ENCODE measurements around the gene FSTL4. TPM values are rescaled to one million over a fixed set of nuclear protein-coding genes. Genes with fewer than 3 reads are reported as not detected.
"Not testable (repeated sequence)": the region's sequence is repeated elsewhere in the genome, so short reads cannot be mapped to it uniquely, and the experiment has no call there.

Gene FSTL4
- total RNA-seq, 1 experiment from 2014 or later: 0.12 TPM

DNA sequence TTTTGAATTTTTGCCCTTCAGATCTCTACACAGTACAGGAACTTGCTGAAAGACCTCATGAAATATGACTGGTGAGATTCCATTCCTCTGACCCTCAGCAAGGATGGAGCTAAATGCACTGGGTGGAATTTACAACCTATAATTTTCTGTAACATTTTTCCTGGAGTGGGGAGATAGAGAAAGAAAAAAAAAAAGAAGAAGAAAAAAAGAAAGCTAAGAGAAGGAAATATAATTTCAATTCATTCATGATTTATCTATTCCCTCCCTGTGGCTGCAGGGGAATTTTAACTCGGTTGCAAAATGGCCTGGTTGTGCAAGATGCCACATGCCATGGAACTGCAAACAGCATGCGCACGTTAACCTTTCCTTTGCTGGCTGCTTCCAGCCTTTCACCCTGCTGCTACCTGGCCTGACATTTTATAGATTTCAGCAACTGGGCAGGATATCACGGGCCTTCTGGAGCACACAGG is 155.4 kb downstream of the FSTL4 start:
- DNase-seq (ENCODE audit: low read depth): no peak

DNA sequence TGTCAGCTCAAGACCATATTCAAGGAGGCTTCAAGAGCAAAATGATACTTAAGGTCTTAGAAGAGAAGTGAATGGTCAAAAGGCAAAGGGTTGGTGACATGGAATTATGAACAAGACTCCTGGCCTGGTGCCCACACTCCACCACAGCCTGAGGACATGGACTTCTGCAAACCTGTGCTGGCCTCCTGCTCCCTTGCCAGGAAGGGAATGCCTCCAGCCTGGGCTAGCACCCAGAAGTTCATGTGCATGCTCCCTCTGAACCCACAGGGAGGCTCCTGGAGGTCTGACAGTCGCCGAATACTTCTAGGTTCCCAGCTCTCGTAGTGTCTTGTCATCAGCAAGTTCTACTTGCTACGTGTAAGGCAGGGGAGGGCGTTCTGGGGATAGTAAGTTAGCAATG is 156.7 kb downstream of the FSTL4 start:
- DNase-seq (ENCODE audit: low read depth): no peak

DNA sequence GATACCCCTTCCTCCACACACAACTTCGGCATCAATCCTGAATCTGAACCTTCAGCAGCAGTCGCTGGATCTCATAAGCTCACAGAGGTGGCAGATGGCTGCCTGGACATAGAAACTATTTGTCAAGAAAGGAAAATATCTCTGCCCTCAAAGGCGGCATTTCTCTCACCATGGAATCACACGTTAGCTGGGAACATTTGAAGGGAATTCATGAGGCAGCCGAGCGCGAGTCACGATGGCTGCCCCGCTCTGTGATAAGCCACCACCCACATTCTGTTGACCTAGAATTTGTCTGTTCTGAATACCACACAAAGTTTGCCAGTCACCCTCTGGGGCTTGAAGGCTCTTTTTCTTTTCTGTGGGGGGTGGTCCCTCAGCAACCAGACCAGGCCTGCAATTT is 157.9 kb downstream of the FSTL4 start:
- no peak for DNase-seq (ENCODE audit: low read depth)

DNA sequence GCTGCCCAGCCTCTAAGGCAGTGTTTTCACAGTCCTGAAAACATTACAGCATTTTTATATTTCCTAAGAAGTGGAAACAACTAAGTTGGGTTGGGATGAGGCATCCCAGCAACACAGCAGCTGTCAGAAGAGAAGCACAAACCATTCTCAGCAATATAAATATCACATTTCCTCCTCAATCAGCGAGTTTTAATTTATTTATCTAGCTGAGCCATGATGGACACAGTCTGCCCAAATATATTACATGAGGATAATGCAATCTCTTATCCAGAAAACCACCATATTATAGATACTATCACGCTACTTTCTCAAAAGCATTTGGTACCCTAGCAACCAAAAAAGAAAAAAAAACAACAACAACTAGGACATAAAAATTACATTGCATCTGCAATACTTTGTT is 158.5 kb downstream of the FSTL4 start:
- DNase-seq (ENCODE audit: low read depth): no peak

DNA sequence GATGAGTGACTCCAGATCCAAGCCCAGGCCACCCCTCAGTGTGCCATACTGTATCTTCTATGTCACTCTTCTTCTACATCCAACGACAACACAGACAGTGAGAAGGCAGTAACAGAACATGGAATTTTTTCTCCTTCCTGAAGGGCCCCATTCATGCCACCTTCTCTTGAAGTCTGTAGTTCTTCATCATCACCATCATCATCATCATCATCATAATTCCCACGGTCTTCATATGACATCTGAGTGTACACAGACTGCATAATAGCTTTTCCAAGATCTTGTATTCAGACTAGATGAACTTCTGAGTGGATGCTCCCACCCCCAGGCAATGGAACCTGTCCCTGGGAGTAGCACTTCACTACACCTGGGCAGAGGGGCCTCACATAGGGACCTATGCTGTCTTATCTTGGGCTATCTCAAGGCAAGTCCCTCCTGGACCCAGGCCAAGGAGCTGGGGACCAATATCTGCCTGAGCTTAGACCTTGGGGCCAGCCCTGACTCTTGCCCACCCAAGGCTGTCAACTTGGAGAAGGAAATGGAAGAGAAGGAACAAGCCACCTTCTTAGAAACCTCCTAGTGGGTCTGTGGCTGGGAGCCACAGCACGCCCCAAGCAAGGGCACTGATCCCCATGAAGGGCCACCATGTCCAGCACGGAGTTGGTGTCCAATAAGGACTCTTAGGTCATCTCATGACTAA is 159.1 kb downstream of the FSTL4 start:
- no peak for DNase-seq (ENCODE audit: low read depth)

DNA sequence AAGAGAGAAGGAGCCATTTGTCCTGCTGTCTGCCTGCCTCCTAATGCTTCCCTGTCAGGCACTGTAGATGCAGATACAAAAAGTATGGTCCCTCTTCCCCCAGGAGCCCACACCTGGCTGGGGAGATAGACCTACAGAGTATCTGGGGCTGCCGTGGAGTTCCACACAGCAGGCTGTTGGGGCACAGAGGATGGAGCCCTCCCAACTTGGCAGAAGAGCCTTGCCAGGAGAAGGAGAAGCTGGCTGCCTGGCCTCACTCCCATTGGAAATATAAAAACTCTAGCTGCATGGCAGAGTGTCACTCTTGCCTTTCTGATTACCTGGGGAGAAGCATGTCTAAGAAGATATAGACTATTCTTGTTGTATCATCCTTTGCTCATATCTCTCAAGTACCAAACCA is 160.4 kb downstream of the FSTL4 start:
- DNase-seq (ENCODE audit: low read depth): no peak

DNA sequence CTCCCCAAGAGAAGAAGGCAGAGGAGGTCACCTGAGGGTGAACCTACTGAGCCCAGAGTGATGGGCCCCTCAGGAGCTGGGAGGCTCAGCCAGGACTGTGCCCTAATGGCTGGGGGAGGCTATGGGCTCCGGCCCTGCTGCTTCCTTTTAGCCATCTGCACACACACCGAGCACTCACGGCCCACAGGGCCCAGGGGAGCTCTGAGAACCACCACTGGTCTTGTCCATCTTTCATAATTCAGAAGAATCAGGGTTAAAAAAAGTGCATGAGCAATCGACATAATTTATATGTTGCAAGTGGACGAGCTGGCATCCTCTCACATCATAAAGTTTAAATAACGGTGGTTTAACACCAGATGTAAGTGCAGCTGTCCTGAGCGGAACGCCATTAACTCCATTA is 162.1 kb downstream of the FSTL4 start:
- DNase-seq (ENCODE audit: low read depth): no peak

DNA sequence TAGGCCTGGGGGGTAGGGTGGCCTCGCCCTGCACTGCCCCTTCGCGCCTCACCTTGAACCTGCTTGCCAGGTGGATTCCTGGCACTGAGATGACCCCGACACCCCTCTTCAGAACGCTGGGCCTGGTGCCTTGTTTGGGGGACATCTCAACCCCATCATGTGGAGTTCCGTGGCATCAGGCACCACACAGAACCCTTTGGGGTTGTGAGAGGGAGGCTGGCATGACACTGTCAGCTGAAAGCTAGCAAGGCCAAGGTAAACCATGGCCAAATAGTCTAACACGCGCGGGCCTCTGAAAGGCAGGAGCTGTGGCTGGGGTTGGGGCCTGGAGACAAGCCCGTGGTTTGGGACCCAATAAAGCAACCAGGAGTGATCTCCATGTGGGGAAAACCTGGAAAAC is 163.2 kb downstream of the FSTL4 start:
- DNase-seq (ENCODE audit: low read depth): no peak

DNA sequence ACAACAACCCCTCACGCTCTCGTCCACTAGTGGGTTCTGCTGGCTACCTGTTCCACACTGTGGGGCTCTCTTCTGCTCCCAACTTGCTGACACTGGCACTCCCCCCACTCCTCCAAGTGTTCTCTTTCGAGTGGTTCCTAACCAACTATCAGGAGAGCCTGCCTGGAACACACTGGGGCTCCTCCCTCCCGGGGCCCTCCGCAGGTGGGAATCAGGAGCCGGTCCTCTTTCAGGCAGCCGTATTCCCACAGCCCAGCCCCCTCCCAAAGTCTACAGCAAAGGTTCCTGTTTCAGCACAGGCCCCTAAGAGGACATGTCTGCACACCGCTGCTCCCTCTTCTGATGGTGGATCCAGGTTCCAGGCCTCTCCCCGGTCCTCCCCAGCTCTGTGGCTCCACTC is 165.9 kb downstream of the FSTL4 start:
- no peak for DNase-seq (ENCODE audit: low read depth)

DNA sequence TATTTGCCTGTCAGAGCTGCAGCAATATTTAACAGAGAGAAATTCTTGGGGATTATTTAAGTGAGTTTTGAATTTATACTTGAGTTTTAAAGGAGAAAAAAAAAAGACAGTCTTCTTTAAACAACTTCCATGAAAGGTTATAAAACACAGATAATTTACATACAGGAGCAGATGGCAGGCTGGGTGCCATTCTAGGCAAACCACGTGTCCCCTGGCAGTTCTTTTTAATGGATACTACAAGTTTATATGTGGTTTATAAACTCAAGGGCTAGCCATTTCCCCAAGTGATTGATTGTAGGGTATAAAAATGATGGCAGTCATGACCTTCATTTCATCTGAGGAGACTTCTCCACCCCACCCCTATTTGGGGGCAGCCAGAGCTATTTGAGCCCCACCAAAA is 166.6 kb downstream of the FSTL4 start:
- DNase-seq (ENCODE audit: low read depth): no peak

DNA sequence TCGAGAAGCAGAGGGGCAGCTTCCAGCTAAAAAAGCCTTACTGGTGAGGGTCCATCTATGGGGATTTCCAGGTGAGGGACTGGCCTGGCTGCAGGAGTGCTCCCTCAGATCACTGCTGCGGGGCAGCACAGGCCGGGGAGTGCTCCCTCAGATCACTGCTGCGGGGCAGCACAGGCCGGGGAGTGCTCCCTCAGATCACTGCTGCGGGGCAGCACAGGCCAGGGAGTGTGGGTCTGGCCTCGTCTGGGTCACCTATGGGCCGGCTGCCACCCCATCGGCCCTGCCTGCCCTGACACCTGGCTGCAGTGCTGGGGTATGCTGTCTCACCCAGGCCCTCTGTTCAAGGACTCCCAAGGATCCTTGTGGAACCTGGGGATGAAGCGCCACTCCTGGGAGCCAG is 167.1 kb downstream of the FSTL4 start:
- DNase-seq (ENCODE audit: low read depth): not testable (repeated sequence)

DNA sequence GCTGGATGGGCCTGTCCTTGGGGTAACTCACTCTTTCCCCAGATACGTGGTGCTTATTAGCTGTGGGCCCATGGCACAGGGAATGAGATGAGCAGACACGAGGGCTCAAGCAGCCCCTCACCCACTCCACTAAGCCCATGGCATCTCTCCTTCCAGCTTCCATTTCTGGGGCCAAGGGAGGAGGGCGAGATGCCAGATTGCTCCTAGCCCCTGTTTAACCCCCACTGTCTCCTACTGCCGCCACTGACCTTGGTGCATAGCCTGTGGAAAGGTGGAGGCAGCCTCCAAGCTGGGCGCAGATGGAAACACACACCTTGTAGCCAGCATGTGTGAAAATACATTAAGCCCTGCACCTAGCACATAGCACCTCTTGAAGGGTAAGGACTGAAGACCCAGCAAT is 167.6 kb downstream of the FSTL4 start:
- no peak for DNase-seq (ENCODE audit: low read depth)

DNA sequence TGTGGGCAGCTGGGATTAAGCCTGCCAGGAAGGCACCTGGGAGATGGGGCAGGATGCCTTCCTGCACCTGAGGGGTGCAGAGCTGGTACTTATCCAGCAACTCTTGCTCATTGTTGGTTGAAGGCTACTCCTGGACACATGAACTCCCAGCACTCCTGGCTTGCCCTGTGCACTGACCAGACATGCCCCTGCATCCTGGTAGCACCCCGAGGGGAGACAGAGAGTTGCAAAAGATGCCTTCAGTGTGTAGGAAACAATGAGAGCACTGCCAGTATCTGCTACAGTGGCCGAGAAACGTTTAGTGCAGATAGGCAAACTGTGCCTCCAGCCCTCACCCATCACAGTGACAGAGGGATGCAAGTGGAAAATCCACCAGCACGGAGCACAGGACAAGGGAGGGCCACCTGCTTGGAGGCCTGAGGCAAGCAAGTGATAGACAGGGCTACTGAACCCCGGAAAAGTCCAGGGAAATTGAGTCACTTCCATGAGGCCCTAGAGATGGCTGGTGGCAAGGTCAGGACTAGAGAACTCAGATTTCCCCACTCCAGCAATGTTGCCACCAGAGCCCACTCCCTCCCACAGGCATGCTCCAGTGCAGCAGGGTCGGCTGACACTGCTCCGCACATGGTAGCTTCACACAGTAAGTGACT is 171.1 kb downstream of the FSTL4 start:
- DNase-seq (ENCODE audit: low read depth): no peak

DNA sequence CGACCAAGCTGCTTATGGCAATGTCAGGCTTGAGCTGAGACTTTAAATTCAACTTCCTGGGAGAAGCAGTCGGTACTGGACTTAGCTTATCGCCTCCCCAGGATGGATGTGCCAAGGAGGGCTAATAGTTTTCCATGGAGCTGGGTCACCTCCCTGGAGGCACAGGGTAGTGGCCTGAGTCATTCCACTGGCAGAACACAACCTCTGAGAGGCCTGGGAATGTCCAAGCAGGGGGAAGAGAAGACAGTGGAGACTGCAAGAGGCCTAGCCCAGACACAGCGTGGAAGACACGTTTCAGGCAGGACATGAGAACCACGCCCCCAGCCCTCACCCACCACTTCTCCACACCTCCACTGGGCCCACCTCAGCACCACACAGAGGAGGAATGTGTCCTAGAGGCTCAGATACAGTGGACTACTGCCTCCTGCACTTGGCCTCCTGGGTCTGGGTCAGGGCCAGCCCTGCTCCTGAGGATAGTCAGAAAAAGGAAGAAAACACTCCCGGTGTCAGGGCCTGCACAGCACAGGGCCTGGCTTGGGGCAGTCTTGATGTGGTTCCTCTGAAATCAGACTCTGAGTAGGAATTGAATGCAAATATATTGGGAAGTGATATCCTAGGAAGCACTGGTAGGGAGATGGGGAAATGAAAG is 171.8 kb downstream of the FSTL4 start:
- DNase-seq (ENCODE audit: low read depth): no peak

DNA sequence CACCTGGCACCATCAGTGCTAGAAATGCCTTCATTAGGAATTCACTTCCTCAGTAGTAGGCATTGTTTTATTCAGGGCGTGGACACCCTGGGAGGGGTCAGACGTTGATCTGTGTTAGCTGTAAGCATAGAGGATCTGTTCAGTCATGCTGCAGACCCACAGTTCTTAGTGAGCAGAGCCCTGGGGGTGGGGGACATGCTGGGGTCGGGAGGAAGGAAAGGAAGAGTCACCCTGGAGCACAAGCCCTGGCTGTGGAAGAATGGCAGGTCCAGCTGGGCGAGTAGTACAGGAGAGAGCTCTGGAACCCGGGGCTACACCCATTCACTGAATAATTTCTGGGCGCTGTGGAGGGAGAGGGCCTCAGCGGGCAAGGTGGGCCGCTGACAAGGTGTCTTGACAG is 172.5 kb downstream of the FSTL4 start:
- no peak for DNase-seq (ENCODE audit: low read depth)

DNA sequence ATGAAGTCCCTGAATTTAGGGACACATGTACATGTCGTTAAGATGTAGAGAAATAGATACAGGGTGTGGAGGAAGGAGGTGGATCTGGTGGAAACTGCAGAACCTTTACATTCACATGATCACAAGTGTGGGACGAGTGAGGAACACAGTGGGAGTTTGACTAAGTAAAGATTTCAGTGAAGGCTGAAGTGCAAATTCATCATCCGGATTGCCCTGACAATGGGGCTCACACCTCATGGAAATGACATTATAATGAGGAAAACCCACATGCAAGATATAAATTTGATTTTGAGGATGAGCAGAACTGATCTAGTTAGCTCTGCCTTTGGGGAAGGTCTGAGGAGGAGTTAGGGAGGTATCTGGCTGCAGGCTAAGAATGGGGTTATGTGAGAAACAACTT is 173.9 kb downstream of the FSTL4 start:
- no peak for DNase-seq (ENCODE audit: low read depth)

DNA sequence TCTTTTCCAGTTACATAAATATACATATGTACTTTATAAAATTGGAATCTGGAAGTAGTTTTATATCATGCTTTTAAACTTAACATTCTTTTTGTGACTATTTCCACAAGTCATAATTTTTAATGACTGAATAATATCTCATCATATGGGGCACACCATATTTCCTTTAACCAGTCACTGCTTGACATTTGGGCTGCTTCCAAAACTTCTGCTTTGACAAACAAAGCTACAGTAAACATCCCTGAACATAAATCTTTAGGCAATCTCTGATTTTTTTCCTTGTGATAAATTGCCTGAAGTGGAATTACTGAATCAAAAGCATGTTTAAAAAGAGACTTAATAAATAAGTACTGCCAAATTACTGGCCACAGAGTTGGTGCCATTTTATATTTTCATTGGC is 178.0 kb downstream of the FSTL4 start:
- DNase-seq (ENCODE audit: low read depth): no peak

DNA sequence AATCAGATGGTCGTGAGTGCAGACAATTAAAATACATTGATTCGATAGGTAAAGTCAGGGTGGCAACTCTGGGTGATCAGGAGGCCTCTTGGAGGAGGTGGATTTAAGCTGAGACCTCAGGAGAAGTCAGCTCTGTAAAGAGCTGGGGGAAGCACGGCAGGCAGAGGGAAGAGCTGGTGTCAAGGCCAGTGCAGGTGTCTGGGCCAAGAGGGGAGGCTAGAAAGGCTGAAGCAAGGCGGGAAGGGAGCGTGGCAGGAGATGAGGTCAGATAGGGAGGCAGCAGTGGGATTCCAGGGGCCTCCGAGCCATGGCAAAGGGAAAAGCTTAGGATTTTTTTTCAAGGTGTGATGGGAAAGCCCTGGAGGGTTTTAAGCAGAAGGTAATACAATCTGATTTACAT is 178.7 kb downstream of the FSTL4 start:
- no peak for DNase-seq (ENCODE audit: low read depth)

DNA sequence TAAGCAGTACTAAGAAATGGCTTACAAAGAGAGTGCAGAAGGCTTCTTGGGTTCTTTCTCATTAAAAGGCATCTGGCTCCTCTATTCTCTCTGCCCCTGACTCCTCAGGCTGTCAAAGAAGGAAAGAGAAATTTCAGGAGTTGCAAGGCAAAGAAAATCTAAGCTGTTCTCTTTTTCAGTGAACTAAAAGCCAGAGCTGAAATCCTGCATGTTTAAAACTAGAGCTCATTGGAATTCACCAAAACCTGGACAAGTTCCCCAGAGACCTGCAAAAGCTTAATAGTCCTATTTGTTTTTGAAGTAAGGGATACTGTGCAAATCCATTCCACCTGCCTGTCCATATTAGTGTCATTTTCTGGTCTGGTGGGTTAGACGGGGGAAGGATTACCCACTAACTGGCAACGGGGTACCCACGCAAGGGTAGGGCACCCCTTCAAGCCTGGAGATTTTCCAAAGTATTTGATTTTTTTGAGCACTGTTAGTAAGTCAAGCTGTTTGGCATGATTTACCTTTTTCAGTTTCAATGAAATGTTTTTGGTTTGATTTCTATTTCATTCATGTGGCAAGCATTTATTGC is 179.3 kb downstream of the FSTL4 start:
- no peak for DNase-seq (ENCODE audit: low read depth)

DNA sequence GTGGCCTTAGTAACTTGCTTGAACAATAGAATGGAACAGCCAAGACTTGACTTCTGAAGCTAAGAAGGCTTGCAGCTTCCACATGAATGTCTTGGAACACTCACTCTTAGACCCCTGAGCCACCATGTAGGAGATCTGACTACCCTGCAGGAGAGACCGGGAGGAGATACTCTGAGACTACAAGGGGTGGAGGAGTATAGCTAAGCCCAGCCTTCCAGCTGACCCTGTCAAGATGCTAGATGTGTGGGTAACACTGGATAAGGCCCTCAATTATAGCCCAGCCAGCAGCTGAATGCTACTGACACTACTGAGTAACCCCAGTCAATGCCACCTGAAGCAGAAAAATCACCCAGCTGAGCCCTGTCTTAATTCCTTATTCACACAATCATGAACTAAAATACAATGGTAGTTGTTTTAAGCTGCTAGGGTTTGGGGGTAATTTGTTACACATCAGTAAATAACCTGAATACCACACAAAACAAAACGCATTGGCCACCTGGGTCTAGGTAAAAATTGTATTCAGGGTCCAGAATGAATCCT is 180.9 kb downstream of the FSTL4 start:
- no peak for DNase-seq (ENCODE audit: low read depth)

DNA sequence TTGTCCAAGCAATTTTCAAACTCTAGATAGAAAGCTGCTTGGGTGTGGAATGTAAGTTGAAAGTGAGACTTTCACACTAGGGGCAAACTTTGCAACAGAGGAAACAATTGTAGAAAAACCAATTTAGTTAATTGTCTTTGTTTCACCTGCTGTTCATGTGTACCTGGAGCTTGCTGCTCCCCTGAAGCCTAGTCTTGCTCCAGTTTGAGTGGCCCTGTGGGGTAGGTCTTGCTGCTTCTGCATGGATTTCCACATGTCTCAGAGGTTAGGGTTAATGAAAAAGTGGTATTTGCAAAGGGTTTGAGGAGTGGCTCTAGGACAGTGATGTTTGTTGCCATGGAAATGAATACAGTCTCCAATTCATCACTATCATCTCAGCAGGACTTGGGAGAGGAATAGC is 182.2 kb downstream of the FSTL4 start:
- DNase-seq (ENCODE audit: low read depth): no peak

DNA sequence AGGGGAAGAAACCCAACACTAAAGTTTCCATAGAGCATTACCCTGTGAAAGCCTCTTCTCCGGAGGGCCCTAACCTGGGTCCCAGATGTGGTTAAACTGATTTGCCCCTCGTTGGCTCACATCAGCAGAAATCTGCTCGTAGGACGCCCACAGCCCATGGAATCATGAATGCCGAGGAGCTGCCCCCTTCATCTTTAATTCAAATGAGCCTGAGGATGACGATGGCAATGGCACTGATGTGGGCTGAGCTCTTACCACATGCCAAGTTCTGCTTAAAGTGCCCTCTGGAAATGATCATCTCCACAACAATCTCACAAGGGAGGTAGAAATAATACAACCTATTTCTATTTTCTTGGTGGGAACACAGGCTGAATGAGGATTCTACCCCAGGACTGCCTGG is 183.3 kb downstream of the FSTL4 start:
- no peak for DNase-seq (ENCODE audit: low read depth)

Data from RPMI7951 (cell line).